ENCODE data around the gene GPR18. TPM values are rescaled to one million over a fixed set of nuclear protein-coding genes. Genes with fewer than 3 reads are reported as not detected.

The GPR18 gene
- total RNA-seq, 1 donor from 2014 or later, result 5.9 TPM

GRCh38 chr13:99269627-99270241, 11.6 kb upstream of the GPR18 start:
- Mint-ChIP-seq H3K36me3 (ENCODE audit: low read depth) (peaks cover 32% of the 10 kb centered on the region), H3K27ac (no peak overlapping the region), H3K4me3 (no peak overlapping the region), H3K9me3 (peaks cover 6% of the 10 kb centered on the region), H3K4me1 (peaks cover 44% of the 10 kb centered on the region), H3K27me3 (no peaks in the 10 kb centered on the region)
- intact Hi-C loops (cut with micrococcal nuclease), result loop anchor here (1.0 to 10.0 kb wide), 4 partner anchors 53 to 395 kb away; no protein-coding TSS in a partner anchor
- peak; percentile 77 for DNase-seq

GRCh38 chr13:99268822-99269221, 10.6 kb upstream of the GPR18 start:
- DNase-seq, result peak; percentile 54
- Mint-ChIP-seq H3K27me3 (no peaks in the 10 kb centered on the region), H3K4me1 (peaks cover 45% of the 10 kb centered on the region), H3K36me3 (ENCODE audit: low read depth) (peaks cover 27% of the 10 kb centered on the region), H3K4me3 (no peak overlapping the region), H3K27ac (peak overlapping the region; percentile 2), H3K9me3 (peaks cover 6% of the 10 kb centered on the region)
- intact Hi-C loops (cut with micrococcal nuclease), result loop anchor here (1.0 to 10.0 kb wide), 4 partner anchors 53 to 394 kb away; no protein-coding TSS in a partner anchor

GRCh38 chr13:99267927-99268326, 9.7 kb upstream of the GPR18 start:
- no peaks in the 10 kb centered on the region for H3K27me3 Mint-ChIP-seq
- intact Hi-C loops (cut with micrococcal nuclease), result loop anchor here (10.0 kb wide), 1 partner anchor 393 kb away; no protein-coding TSS in a partner anchor
- H3K27ac Mint-ChIP-seq, result no peak overlapping the region
- DNase-seq, result peak; percentile 51
- peaks cover 6% of the 10 kb centered on the region for H3K9me3 Mint-ChIP-seq
- peaks cover 45% of the 10 kb centered on the region for H3K4me1 Mint-ChIP-seq
- peaks cover 25% of the 10 kb centered on the region for H3K36me3 Mint-ChIP-seq (ENCODE audit: low read depth)
- H3K4me3 Mint-ChIP-seq, result no peak overlapping the region

- peaks cover under 1% of the 10 kb centered on the region for H3K9me3 Mint-ChIP-seq
Measured at GRCh38 chr13:99266827-99267226, 8.6 kb upstream of the GPR18 start.

GRCh38 chr13:99265821-99266426, 7.7 kb upstream of the GPR18 start:
- Mint-ChIP-seq H3K9me3 (no peaks in the 10 kb centered on the region), H3K27ac (peak overlapping the region; percentile 68), H3K4me1 (peaks cover 43% of the 10 kb centered on the region), H3K27me3 (no peaks in the 10 kb centered on the region), H3K36me3 (ENCODE audit: low read depth) (peaks cover 9% of the 10 kb centered on the region), H3K4me3 (no peak overlapping the region)
- intact Hi-C loops (cut with micrococcal nuclease), result loop anchor here (1.0 to 10.0 kb wide), 3 partner anchors 70 to 391 kb away; no protein-coding TSS in a partner anchor
- peak; percentile 78 for DNase-seq

More at GRCh38 chr13:99266827-99267226, 8.6 kb upstream of the GPR18 start:
- intact Hi-C loops (cut with micrococcal nuclease), result loop anchor here (1.0 to 10.0 kb wide), 3 partner anchors 71 to 392 kb away; no protein-coding TSS in a partner anchor
- no peak overlapping the region for H3K4me3 Mint-ChIP-seq
- H3K27me3 Mint-ChIP-seq, result no peaks in the 10 kb centered on the region
- H3K36me3 Mint-ChIP-seq (ENCODE audit: low read depth), result peaks cover 15% of the 10 kb centered on the region
- H3K27ac Mint-ChIP-seq, result no peak overlapping the region
- peaks cover 43% of the 10 kb centered on the region for H3K4me1 Mint-ChIP-seq
- DNase-seq, result no peak

- H3K9me3 Mint-ChIP-seq, result no peaks in the 10 kb centered on the region
- H3K4me1 Mint-ChIP-seq, result peaks cover 42% of the 10 kb centered on the region
- no peaks in the 10 kb centered on the region for H3K27me3 Mint-ChIP-seq
- intact Hi-C loops (cut with micrococcal nuclease), result loop anchor here (10.0 kb wide), 1 partner anchor 390 kb away; no protein-coding TSS in a partner anchor
- H3K4me3 Mint-ChIP-seq, result no peak overlapping the region
- H3K36me3 Mint-ChIP-seq (ENCODE audit: low read depth), result peaks cover 9% of the 10 kb centered on the region
- DNase-seq, result no peak
- H3K27ac Mint-ChIP-seq, result peak overlapping the region; percentile 68
Measured at GRCh38 chr13:99265162-99265800, 7.1 kb upstream of the GPR18 start.

GRCh38 chr13:99264051-99264450, 5.9 kb upstream of the GPR18 start:
- Mint-ChIP-seq H3K4me1 (peaks cover 48% of the 10 kb centered on the region), H3K27ac (peak overlapping the region; percentile 2)
- intact Hi-C loops (cut with micrococcal nuclease), result loop anchor here (10.0 kb wide), 1 partner anchor 389 kb away; no protein-coding TSS in a partner anchor

GRCh38 chr13:99263126-99263785, 5.1 kb upstream of the GPR18 start:
- intact Hi-C loops (cut with micrococcal nuclease), result loop anchor here (10.0 kb wide), 1 partner anchor 388 kb away; no protein-coding TSS in a partner anchor
- H3K4me1 Mint-ChIP-seq, result peaks cover 49% of the 10 kb centered on the region

More at GRCh38 chr13:99264051-99264450, 5.9 kb upstream of the GPR18 start:
- no peak overlapping the region for H3K4me3 Mint-ChIP-seq
- H3K9me3 Mint-ChIP-seq, result no peaks in the 10 kb centered on the region
- DNase-seq, result no peak
- H3K27me3 Mint-ChIP-seq, result no peaks in the 10 kb centered on the region
- H3K36me3 Mint-ChIP-seq (ENCODE audit: low read depth), result peaks cover 18% of the 10 kb centered on the region

GRCh38 chr13:99261059-99261458, 2.9 kb upstream of the GPR18 start:
- Mint-ChIP-seq H3K4me1 (peaks cover 55% of the 10 kb centered on the region), H3K27me3 (no peaks in the 10 kb centered on the region), H3K9me3 (no peaks in the 10 kb centered on the region), H3K36me3 (ENCODE audit: low read depth) (peaks cover 24% of the 10 kb centered on the region), H3K4me3 (no peak overlapping the region), H3K27ac (no peak overlapping the region)
- DNase-seq, result no peak
- intact Hi-C loops (cut with micrococcal nuclease), result loop anchor here (10.0 kb wide), 1 partner anchor 386 kb away; no protein-coding TSS in a partner anchor

More at GRCh38 chr13:99263126-99263785, 5.1 kb upstream of the GPR18 start:
- Mint-ChIP-seq H3K4me3 (no peak overlapping the region), H3K27me3 (no peaks in the 10 kb centered on the region), H3K9me3 (no peaks in the 10 kb centered on the region), H3K36me3 (ENCODE audit: low read depth) (peaks cover 18% of the 10 kb centered on the region), H3K27ac (peak overlapping the region; percentile 2)
- DNase-seq, result no peak

- Mint-ChIP-seq H3K9me3 (no peaks in the 10 kb centered on the region), H3K36me3 (ENCODE audit: low read depth) (peaks cover 26% of the 10 kb centered on the region), H3K4me3 (peak overlapping the region; percentile 36), H3K4me1 (peaks cover 54% of the 10 kb centered on the region), H3K27me3 (no peaks in the 10 kb centered on the region), H3K27ac (peak overlapping the region; percentile 65)
- intact Hi-C loops (cut with micrococcal nuclease), result loop anchor here (10.0 kb wide), 1 partner anchor 385 kb away; no protein-coding TSS in a partner anchor
- DNase-seq, result no peak
Measured at GRCh38 chr13:99260216-99260615, 2.0 kb upstream of the GPR18 start.

GRCh38 chr13:99258946-99259345, 767 bp upstream of the GPR18 start:
- intact Hi-C loops (cut with micrococcal nuclease), result loop anchor here (1.0 to 5.0 kb wide), 9 partner anchors 8 to 238 kb away; no protein-coding TSS in a partner anchor
- H3K36me3 Mint-ChIP-seq (ENCODE audit: low read depth), result peaks cover 36% of the 10 kb centered on the region

GRCh38 chr13:99257291-99257690, 888 bp downstream of the GPR18 start:
- Mint-ChIP-seq H3K27ac (peak overlapping the region; percentile 31), H3K4me1 (peaks cover 49% of the 10 kb centered on the region), H3K9me3 (no peaks in the 10 kb centered on the region), H3K27me3 (no peaks in the 10 kb centered on the region), H3K36me3 (ENCODE audit: low read depth) (peaks cover 37% of the 10 kb centered on the region), H3K4me3 (peak overlapping the region; percentile 77)
- intact Hi-C loops (cut with micrococcal nuclease), result loop anchor here (2.0 to 5.0 kb wide), 3 partner anchors 28 to 240 kb away; no protein-coding TSS in a partner anchor
- DNase-seq, result no peak

More at GRCh38 chr13:99258946-99259345, 767 bp upstream of the GPR18 start:
- Mint-ChIP-seq H3K9me3 (no peaks in the 10 kb centered on the region), H3K4me1 (peaks cover 53% of the 10 kb centered on the region), H3K4me3 (peak overlapping the region; percentile 92), H3K27ac (peak overlapping the region; percentile 83), H3K27me3 (no peaks in the 10 kb centered on the region)
- DNase-seq, result peak; percentile 76

GRCh38 chr13:99256709-99257108, 1.5 kb downstream of the GPR18 start:
- H3K36me3 Mint-ChIP-seq (ENCODE audit: low read depth), result peaks cover 43% of the 10 kb centered on the region

More at GRCh38 chr13:99256709-99257108, 1.5 kb downstream of the GPR18 start:
- intact Hi-C loops (cut with micrococcal nuclease), result loop anchor here (2.0 to 5.0 kb wide), 3 partner anchors 28 to 241 kb away; no protein-coding TSS in a partner anchor
- H3K4me1 Mint-ChIP-seq, result peaks cover 54% of the 10 kb centered on the region
- H3K27me3 Mint-ChIP-seq, result no peaks in the 10 kb centered on the region
- no peak for DNase-seq
- no peaks in the 10 kb centered on the region for H3K9me3 Mint-ChIP-seq
- H3K4me3 Mint-ChIP-seq, result peak overlapping the region; percentile 78
- H3K27ac Mint-ChIP-seq, result peak overlapping the region; percentile 72
